DOHH2 (cell line): ENCODE data around the gene SNX3.
"Not testable (repeated sequence)": the region's sequence is repeated elsewhere in the genome, so short reads cannot be mapped to it uniquely, and the experiment has no call there.

Experiments
- EZH2phosphoT487 ChIP-seq: fragments of 200-600 bp; sonication (generic); IDR thresholded peaks from 2 replicates; pipeline ENCODE4 v1.6.1; 2017; ENCODE audit warnings: borderline replicate concordance, mild to moderate bottlenecking, antibody characterized with exemption, low read length, moderate library complexity, mixed read lengths
- TF ChIP-seq, protein P1 (sequence below): fragments of 200-600 bp; sonication (generic); IDR thresholded peaks from one replicate; pipeline ENCODE4 v1.5.1; 2014; ENCODE audit warnings: antibody characterized with exemption, mild to moderate bottlenecking, low read depth, low read length; ENCODE audit not compliant: poor library complexity, severe bottlenecking

DNA sequence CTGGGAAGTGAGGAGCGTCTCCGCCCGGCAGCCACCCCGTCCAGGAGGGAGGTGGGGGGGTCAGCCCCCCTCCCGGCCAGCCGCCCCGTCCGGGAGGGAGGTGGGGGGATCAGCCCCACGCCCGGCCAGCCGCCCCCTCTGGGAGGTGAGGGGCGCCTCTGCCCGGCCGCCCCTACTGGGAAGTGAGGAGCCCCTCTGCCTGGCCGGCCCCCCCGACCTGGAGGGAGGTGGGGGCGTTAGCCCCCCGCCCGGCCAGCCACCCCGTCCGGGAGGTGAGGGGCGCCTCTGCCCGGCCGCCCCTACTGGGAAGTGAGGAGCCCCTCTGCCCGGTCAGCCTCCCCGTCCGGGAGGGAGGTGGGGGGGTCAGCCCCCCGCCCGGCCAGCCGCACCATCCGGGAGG, 9.1 kb upstream of the SNX3 start:
- TF ChIP-seq, protein P1, sequence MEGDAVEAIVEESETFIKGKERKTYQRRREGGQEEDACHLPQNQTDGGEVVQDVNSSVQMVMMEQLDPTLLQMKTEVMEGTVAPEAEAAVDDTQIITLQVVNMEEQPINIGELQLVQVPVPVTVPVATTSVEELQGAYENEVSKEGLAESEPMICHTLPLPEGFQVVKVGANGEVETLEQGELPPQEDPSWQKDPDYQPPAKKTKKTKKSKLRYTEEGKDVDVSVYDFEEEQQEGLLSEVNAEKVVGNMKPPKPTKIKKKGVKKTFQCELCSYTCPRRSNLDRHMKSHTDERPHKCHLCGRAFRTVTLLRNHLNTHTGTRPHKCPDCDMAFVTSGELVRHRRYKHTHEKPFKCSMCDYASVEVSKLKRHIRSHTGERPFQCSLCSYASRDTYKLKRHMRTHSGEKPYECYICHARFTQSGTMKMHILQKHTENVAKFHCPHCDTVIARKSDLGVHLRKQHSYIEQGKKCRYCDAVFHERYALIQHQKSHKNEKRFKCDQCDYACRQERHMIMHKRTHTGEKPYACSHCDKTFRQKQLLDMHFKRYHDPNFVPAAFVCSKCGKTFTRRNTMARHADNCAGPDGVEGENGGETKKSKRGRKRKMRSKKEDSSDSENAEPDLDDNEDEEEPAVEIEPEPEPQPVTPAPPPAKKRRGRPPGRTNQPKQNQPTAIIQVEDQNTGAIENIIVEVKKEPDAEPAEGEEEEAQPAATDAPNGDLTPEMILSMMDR = not testable (repeated sequence)
- not testable (repeated sequence) for TF ChIP-seq EZH2phosphoT487
